Fibroblast of the conjunctiva (primary cell): ENCODE results near the gene UBE2D4.
"Not testable (repeated sequence)": the region's sequence is repeated elsewhere in the genome, so short reads cannot be mapped to it uniquely, and the experiment has no call there.

Experiments
- DNase-seq: peaks from one replicate; pipeline ENCODE4 v3.0.0-alpha.2; 2010; ENCODE audit warnings: low read depth

The UBE2D4 gene

GRCh38 chr7:43925984-43926797 lies at the start of gene UBE2D4:
Gene UBE2D4, plus strand, starts transcription at chr7:43926436. Its CDS starts 97 bp downstream, at chr7:43926533.
- DNase-seq, result no peak

DNA sequence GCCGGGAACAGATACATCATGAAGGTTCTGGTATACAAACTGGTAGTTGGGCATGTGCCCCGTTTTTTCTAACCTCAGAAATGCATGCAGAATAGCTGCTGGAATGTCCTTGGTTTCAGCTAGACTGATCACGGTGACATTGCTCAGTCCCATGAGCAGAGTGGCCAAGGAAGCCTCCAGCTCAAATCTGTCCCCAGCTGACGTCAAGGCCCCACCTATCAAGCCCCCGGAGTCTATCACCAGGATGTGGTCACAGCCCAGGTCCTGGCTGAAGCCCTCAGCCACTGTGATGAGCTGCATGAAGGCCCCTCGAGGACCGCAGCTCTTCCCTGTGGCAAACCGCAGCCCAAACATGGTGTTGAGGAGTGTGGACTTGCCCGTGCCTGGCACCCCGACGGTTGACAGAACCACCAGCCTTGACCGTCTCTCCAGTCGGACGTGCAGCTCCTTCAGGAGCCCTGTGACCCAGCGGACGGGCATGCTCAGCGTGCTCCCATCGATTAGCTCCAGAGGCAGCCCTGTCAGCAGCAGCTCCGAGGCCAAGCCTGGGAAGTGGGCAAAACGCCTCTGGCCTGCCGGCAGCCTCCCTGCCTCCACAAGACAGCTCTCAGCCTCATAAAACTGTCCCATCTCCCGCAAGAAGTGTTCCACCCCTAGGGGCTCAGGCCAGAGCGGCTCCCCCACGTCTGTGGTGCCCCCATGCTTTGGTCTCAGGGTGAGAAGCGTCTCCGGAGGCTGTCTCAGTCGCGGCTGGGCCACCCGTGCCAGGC lies 49.1 kb upstream of the UBE2D4 start:
- no peak for DNase-seq

- DNase-seq, result no peak
Measured at GRCh38 chr7:43877968-43878864, 48.0 kb upstream of the UBE2D4 start.

GRCh38 chr7:43878867-43879266 lies 47.4 kb upstream of the UBE2D4 start:
- DNase-seq, result no peak

DNA sequence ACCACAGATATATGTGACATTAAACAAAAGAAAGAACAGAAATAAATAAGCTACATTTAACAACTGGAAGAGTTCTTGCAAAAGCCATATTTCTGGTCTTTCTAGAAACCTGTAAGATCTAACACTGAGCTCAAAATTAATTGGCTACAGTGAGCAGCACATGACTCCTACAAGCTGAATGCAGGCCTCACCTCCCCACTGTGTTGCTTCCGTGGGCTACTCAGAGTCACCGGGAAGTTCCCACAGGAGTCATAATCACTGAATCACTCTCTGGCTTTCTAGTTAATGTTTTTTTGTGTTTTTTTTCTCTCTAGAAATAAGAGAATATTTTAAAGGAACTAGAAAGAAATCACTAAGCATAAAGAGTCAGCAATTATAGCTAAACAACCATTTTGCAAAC lies 46.8 kb upstream of the UBE2D4 start:
- no peak for DNase-seq

DNA sequence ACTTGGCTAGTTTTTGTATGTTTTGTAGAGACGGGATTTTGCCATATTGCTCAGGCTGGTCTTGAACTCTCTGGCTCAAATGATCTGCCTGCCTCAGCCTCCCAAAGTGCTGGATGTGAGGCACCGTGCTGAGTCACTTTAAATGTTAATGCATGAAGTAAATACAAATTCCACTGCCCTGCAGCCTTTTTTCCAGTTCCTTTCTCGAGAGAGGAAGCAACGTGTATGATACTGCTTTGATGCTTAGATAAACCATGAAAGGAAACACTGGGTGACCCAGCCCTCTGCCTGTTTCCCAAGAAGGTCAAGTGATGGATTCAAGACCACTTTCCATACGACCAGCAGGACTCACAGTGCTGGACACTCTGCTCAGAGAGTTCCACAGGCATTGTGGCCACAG lies 45.6 kb upstream of the UBE2D4 start:
- DNase-seq, result no peak

GRCh38 chr7:43884209-43884608 lies 42.0 kb upstream of the UBE2D4 start:
- no peak for DNase-seq

- DNase-seq, result no peak
Measured at GRCh38 chr7:43884617-43885016, 41.6 kb upstream of the UBE2D4 start.

DNA sequence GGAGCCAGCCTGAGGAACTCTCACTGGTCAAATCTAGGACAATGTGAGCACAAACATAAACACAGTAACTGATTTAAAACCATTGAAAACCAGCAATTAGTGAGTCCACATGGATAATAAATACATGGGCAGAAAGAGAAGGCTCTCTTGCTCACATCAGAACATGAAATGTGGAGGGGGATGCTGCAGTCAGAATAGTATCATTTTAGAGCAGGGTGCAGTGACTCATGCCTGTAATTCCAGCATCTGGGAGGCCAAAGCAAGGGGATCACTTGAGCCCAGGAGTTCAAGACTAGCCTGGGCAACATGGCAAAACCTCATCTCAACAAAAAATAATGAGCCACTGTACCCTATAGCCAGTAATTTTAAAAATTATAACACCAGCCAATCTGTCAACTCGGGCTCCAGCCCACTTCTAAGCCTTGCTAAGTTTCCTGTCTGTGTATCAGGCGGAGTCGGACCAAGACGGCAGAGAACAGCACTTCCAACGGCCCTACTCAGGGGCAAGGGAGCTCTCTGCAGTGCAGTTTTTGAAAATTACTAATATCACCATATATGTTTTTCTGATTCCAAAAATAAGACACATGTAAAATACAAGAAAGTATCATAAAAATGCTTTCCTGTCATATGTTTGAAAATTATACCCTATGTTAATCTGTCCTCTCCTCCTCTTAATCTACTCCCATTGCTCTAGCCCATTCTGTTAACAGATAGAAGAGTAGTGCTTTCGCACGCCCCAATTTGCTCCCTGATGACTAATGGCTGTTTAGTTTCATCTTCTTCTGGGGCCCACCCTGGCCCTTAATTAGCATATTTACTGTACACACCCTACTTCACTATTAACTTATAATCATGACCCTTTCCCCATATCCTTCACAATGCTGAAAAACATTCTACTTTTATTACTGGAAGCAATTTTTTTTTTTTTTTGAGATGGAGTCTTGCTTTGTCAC lies 37.0 kb upstream of the UBE2D4 start:
- no peak for DNase-seq

- DNase-seq, result no peak
Measured at GRCh38 chr7:43890468-43890867, 35.8 kb upstream of the UBE2D4 start.

DNA sequence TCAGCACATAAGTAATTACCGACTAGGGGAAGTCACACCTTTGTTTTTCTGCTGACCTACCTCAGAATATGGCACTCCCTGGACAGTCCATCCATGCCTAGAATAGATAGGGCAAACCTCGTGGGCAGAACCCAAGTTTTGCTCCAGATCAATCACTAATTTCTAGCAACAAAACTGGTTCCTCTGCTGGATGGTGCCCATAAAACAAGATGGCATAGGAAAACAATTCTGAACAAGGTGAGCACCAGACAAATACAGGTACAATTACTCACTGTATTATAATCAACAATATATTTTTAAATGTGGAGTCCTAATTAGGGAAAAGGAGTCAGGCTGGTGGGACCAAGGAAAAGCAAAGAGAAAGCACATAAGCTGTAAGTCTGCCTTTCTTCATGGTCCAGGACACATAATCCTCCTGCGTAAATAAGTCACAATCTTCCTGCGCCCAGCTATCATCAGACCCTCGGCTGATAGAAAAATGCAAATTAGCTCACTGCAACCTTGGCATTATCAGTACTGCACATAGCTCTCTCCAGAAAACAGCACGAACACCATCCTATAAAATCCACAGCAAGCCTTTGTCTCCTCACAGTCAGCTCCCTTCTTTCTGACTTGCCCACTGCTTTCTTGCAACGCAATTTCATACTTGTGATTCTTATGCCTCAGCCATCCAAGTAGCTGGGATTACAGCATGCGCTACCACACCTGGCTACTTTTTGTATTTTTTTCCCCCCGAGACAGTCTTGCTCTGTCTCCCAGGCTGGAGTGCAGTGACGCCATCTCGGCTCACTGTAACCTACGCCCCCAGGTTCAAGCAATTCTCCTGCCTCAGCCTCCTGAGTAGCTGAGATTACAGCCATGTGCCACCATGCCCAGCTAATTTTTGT lies 34.9 kb upstream of the UBE2D4 start:
- DNase-seq, result no peak

GRCh38 chr7:43895847-43896415 lies 30.3 kb upstream of the UBE2D4 start:
- DNase-seq, result no peak

- not testable (repeated sequence) for DNase-seq
Measured at GRCh38 chr7:43898571-43898970, 27.7 kb upstream of the UBE2D4 start.

DNA sequence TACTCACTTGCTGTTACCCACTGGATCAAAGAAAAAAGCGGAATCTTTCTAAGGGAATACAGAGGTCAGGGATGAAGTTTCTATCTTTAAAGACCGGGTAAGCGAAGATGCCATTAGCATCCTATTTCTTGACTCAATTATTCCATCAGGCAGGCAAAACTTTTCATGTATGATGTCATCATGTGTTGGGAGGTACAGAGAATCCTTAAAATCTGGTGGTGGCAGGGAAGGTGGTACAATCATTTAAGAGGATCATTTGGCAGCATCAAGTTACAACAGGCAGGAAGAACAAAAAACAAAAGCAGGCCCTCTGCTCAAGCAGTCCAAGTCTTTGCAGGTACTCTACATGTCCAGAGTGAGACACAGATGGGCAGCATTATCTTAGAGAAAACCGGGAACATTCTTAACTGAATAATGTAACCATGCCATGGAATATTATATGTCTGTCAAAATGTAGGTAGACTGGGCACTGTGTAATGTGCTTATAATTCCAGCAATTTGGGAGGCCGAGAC lies 23.6 kb upstream of the UBE2D4 start:
- no peak for DNase-seq

DNA sequence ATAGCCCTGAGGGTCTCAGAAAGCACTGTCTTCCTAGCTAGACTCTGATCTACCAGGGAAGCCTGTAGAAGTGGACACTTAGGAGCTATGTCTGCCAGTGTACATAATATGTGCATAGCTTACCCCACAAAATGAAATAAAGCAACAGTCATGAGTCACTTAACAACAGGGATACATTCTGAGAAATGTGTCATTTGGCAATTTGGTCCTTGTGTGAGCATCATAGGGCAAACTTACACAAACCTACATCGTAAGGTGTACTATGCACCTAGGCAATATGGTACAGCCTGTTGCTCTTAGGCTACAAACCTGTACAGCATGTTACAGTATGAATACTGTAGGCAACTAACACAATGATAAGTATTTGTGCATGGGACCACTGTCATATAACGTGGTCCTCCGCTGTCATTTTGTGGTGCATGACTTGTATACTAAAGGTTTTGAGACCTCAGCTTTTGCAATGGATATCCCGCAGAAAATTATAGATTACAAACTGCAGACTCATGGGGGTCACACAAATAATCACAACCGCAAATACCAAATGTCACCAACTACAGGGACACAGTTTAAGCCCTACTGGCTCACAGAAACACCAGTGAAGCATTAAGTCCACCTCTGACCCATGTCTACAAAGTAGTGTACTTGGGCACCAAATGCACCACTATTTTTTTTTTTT lies 21.6 kb upstream of the UBE2D4 start:
- DNase-seq, result no peak

- no peak for DNase-seq
Measured at GRCh38 chr7:43905209-43905946, 20.9 kb upstream of the UBE2D4 start.

DNA sequence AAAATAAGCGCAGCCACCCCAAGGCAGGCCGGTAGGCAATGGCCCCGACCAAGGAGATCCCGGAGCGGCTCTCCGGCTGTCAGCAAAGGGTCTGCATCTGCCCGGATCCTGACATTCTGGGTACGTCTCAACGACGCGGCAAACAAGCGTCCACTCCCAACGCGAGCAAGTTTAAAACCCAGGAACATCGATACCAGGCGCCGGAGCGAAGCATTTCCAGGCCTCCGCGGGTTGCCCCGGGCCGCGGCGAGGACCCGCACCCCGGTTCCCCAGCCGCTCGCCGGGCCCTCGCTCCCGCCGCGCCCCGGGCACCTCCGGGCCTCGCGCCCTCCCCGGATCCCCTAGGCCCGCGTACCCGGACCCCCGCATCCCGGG lies 20.3 kb upstream of the UBE2D4 start:
- no peak for DNase-seq

- no peak for DNase-seq
Measured at GRCh38 chr7:43906331-43907010, 19.8 kb upstream of the UBE2D4 start, which contains the start of gene URGCP. Gene URGCP, minus strand, starts transcription at chr7:43906596. Its CDS starts 21 bp downstream, at chr7:43906575.
